Hematopoietic multipotent progenitor cell treated with erythropoietin and hydrocortisone succinate and interleukin-3 and kit ligand, for 17 days (in vitro differentiated cells): ENCODE data around the gene KIF26A.
"Not testable (repeated sequence)": the region's sequence is repeated elsewhere in the genome, so short reads cannot be mapped to it uniquely, and the experiment has no call there.

Source experiments
- DNase-seq: peaks from one replicate; pipeline ENCODE4 v3.0.0-alpha.2; 2015; ENCODE audit warnings: low spot score

Gene KIF26A

DNA sequence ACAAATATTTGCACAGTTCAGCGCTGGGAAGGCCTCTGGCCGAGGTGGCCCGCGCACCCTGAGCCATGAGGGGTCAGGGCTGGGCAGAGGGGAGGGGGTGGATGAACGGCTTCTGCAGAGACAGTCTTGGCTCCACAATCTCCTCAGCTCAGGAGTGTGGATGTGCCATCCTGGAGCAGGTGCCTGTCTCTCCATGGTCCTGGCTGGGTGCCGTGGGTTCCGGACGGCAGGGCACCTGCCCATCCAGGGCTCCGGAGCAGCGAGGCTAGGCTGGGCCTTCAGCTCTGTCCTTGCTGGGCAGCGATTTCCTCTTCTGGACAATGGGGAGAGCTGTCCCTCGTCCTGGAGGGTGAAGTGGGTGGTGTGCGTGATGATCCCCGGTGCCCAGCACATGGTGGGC, 55.6 kb downstream of the KIF26A start:
- no peak for DNase-seq

DNA sequence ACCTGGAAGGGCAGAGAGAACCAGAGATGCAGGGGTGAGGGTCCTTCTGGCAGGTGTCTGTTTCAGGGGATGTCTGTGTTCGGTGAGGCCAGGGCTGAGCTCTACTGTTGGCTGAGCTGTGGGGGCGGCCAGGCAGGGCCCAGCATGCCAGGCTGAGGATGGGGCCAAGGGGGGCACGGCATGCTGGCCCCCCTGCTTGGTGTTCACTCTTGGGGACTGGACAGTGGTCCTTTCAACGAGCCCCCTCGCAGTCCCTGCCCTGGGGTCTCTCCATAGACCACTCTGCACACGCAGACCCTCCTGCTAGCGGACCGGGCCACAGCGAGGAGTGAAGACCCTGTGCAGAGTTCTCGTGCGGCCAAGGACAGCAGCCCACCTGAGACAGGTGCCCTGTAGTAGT, 56.3 kb downstream of the KIF26A start:
- DNase-seq, result no peak

GRCh38 chr14:104195361-104195760, 57.0 kb downstream of the KIF26A start:
- no peak for DNase-seq

DNA sequence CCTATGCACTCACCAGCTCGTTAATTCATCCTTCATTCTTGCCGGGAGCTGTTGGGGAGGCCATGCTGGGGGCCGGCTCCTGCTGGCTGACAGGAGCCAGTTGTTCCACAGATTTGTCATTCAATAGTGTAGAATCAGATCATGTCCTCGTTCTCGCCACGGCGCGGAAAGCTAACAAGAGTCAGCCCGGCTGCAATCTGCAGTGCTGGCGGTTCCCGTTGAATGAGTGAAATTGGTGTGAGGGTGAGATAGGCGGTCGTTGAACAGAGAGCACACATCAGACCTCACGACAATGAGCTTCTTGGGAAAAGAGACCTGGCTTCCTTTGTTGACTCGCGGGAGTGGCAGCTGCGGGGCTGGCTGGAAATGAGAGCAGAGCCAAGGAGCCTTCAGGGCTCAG, 57.5 kb downstream of the KIF26A start:
- DNase-seq, result no peak

DNA sequence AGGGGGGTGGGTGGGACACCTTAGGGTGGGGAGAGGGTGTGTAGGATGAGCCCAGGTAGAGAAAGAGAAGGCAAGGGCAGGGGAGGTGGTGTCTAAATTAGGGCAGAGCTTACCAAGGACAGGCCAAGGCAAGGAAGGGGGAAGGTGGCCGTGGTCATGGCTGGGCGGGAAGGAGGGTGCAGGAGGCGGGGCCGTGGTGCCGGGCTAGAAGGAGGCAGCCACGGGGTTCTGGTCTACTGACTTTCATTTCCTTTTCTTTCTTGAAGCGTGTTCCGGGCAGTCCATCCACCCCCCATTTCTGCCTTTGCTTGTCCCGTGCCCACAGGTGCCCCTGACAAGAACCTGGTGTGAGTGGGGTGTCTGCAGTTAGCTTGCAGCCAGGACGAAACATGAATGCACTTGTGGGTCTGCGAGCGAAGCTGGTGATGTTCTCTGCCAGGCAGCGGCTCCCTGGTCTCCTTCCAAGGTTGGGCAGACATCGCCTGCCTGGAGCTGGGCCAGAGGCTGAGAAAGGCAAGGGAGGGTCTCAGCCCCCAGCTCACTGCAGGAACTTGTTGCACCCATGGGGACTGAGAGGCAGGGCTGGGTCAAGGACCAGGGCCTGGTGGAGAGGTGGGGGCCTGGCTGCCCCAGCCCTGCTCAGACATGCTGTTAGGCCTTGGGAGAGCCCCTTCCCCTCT, 58.2 kb downstream of the KIF26A start:
- DNase-seq, result no peak

DNA sequence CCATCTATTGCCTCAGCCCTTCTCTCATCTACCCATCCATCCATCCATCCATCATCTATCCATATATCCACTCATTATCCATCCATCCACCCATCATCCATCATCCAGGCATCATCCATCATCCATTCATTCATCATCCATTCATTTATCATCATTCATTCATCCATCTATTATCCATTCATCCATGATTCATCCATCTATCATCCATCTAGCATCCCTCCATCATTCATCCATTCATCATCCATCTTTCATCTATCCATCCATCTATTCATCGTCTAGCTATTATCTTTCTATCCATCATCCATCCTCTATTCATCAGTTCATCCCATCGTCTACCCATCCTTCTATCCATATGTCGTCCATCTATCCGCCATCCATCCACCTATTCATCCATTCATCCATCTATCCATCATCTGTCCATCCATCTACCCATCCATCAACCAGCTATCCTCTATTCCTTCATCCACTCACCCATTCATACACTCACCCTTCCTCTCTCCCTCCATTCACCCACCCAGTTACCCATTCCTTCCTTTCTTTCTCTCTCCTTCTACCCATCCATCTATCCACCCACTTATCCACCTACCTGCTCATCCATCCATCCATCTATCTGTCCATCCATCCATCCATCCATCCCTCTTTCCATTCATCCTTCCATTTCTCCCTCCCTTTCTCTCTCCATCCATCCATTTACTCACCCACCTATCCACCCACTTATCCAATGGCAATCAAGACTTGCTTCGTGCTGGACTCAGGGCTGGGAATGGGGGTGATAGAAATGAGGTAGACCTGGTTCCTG, 59.3 kb downstream of the KIF26A start:
- no peak for DNase-seq

GRCh38 chr14:104199266-104199895, 61.0 kb downstream of the KIF26A start:
- DNase-seq, result no peak

DNA sequence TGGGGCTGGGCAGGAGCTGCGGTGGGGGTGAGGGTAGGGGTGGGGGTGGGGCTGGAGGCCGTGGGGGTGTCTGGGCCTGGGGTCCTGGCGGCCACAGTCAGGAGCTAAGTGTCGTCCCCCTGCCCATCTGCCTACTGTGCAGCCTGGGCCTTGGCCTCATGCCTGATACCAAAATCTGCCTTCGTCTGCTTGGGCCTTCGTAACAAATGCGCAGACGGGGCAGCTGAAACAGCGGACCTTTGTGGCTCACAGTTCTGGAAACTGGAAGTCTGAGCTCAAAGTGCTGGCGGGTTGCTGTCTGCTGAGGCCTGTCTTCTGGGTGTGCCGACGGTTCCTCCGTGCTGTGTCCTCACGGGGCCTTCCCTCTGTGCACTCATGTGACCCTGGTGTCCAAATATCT, 61.7 kb downstream of the KIF26A start:
- DNase-seq, result no peak

GRCh38 chr14:104200591-104200990, 62.2 kb downstream of the KIF26A start:
- no peak for DNase-seq

GRCh38 chr14:104201063-104201462, 62.7 kb downstream of the KIF26A start:
- DNase-seq, result no peak

- no peak for DNase-seq
These were observed 63.1 kb downstream of the KIF26A start for GRCh38 chr14:104201496-104201895.

- no peak for DNase-seq
These were observed 64.1 kb downstream of the KIF26A start for GRCh38 chr14:104202259-104203070.

DNA sequence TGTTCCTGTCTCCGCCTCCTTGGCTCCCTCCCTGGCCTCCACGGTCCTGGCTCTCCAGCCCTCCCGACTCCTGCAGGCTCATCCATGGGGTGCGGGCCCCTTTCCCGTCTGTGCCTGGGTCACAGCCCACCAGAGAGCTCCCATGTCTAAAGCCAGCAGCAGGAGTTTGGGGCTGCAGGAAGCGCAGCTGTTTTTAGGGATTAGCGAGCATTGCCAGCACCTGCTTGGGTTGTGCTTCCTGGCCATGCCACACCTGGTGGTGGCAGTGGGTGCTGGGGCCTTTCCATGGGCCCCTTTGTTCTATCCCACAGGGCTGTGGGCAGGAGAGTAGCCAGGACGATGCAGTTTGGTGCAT, 64.7 kb downstream of the KIF26A start:
- DNase-seq, result no peak

GRCh38 chr14:104204660-104205149, 66.3 kb downstream of the KIF26A start:
- no peak for DNase-seq

DNA sequence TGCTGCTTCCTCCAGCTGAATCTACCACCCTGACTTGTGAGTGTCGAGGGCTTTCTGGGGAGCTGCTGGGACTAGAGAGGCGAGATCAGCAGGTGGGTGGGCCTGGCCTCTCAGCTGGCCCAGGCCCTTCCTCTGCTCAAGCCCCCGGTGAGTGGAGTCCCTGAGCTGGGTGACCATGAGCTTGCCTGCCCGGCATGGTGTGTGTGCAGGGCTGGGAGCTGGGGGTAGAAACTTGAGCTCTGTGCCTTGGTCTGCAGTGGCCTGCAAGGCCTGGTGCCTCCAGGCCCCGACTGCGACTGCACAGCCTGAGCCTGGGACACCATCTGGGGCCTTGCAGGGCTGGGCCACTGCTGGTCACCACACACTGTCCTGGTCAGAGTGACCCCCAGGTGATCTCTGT, 67.4 kb downstream of the KIF26A start:
- DNase-seq, result no peak

GRCh38 chr14:104206281-104206904, 68.0 kb downstream of the KIF26A start:
- DNase-seq, result no peak

DNA sequence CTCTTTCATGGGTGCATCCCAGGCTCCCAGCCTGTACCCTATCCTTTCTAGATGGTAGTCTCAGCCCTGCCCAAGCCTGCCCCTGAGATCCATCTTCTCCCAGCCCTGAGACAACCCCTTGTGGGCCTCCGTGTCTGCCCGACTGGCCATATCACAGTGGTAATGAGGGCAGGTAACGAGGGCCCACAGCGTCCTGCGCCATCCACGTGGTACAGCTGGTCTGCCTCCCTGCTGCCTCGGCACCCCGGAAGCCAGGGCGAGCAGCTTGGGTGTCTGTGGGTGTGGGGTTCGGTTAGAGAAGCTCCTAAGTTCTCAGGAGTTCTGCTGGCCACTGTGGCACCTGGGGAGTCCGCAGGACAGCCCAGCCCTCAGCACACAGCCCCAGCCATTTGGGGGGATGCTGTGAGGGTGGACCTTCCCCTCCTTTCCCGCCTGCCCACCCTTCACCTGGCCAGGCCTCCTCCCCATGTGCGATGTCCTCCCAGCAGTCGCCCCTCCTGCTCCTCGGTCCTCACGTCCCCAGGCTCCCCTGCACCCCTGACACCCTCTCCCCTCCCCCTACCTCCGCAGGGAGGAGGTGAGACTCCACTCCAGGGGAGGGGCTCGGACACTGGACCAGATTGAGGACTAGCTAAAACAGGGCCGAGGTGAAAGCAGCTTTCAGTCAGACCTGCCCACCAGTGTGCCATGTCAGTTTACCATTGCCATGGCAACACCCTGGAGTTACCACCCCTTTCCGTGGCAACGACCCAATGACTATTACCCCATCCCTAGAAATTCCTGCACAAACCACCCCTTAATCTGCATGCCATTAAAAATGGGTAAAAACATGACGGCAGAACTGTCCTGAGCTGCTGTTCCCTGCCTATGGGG, 69.0 kb downstream of the KIF26A start:
- DNase-seq, result no peak

DNA sequence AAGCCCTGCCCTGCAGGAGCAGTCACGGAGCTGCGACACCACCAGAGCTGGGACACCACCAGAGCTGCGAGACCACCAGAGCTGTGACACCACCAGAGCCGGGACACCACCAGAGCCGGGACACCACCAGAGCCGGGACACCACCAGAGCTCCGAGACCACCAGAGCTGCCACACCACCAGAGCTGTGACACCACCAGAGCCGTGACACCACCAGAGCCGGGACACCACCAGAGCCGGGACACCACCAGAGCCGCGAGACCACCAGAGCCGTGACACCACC, 69.6 kb downstream of the KIF26A start:
- DNase-seq, result not testable (repeated sequence)

- DNase-seq, result not testable (repeated sequence)
These were observed 69.9 kb downstream of the KIF26A start for GRCh38 chr14:104208331-104208730.

- not testable (repeated sequence) for DNase-seq
These were observed 70.7 kb downstream of the KIF26A start for GRCh38 chr14:104209071-104209470.
